HepG2 (cell line): Measurements from ENCODE around the gene EIF1. TPM values are rescaled to one million over a fixed set of nuclear protein-coding genes. Genes with fewer than 3 reads are reported as not detected.

Experiments
- ATAC-seq: fragments of 200-7000 bp; cut with Tn5 transposase; 3 replicates; pipeline ENCODE4 v1.9.1; 2020; ENCODE audit warnings: mild to moderate bottlenecking, moderate library complexity
- BruUV-seq: library from RNA; stranded (reverse); fragments of 400-500 nt; replicated peaks from 2 replicates; lab custom pipeline; 2021; lab: Mats Ljungman, UMichigan
- CTCF ChIA-PET: fragments of 300-600 bp; formaldehyde crosslinking; extraction: SDS; loops from one replicate; lab custom pipeline; 2021; ENCODE audit warnings: low total read pairs, inconsistent platforms, low intra/inter-chr PET ratio; lab: Yijun Ruan, JAX
- POLR2A ChIA-PET: fragments of 350-600 bp; sonication (Branson Sonifier 250); formaldehyde crosslinking; loops from one replicate; lab custom pipeline; 2020; ENCODE audit warnings: antibody characterized with exemption, inconsistent platforms; lab: Yijun Ruan, JAX
- DNase-seq: peaks from one replicate; pipeline ENCODE4 v3.0.0-alpha.2; 2015; ENCODE audit warnings: low spot score
- FAIRE-seq: peaks from 3 replicates; lab custom pipeline; 2011; peaks lifted over from hg19 to GRCh38; lab: Jason Lieb, UNC
- H2AFZ ChIP-seq: one replicate; pipeline ENCODE4 v1.6.1; 2011; ENCODE audit warnings: low read length, inconsistent platforms
- H3K27ac ChIP-seq: fragments of 300-600 bp; 3 replicates; pipeline ENCODE4 v1.8.0; 2011; ENCODE audit warnings: mixed run types, mild to moderate bottlenecking, mixed read lengths, low read length, inconsistent platforms; ENCODE audit not compliant: insufficient read depth; ENCODE audit errors: extremely low read length
- H3K27me3 ChIP-seq, 2 experiments: fragments of 200-600 bp in 1 of 2; 2 replicates in 1 of 2; 3 replicates in 1 of 2; pipeline versions ENCODE4 v1.6.0 to v1.8.0; 2011; ENCODE audit warnings: low read length in 2 of 2, mild to moderate bottlenecking in 2 of 2, moderate library complexity in 2 of 2, inconsistent platforms in 1 of 2; ENCODE audit not compliant: insufficient read depth in 2 of 2, control insufficient read depth in 1 of 2
- H3K36me3 ChIP-seq, 2 experiments: fragments of 200-600 bp in 1 of 2; replicated peaks in 1 of 2; 2 replicates in 1 of 2; 3 replicates in 1 of 2; pipeline versions ENCODE4 v1.5.1 to v1.8.0; 2011; ENCODE audit warnings: low read length in 2 of 2, inconsistent platforms in 1 of 2; ENCODE audit not compliant: insufficient read depth in 2 of 2, control insufficient read depth in 1 of 2
- H3K4me1 ChIP-seq: 2 replicates; pipeline ENCODE4 v1.5.1; 2012; ENCODE audit warnings: low read length, inconsistent platforms; ENCODE audit not compliant: insufficient read depth
- H3K4me2 ChIP-seq: 2 replicates; pipeline ENCODE4 v1.6.0; 2011; ENCODE audit warnings: low read depth, low read length, inconsistent platforms
- H3K4me3 ChIP-seq, 3 experiments: fragments of 200-600 bp in 1 of 3; sonication (generic), shearing (Covaris generic) in 1 of 3; replicated peaks in 1 of 3; 2 replicates each; pipeline ENCODE4 v1.5.1; 2011 to 2016; ENCODE audit warnings: low read length in 3 of 3, inconsistent platforms in 2 of 3, low read depth in 2 of 3, mild to moderate bottlenecking in 2 of 3, control low read depth in 1 of 3, mixed read lengths in 1 of 3; ENCODE audit not compliant: insufficient read depth in 1 of 3
- H3K79me2 ChIP-seq: one replicate; pipeline ENCODE4 v1.6.1; 2011; ENCODE audit warnings: low read length, inconsistent platforms; ENCODE audit not compliant: insufficient read depth
- H3K9ac ChIP-seq: 2 replicates; pipeline ENCODE4 v1.6.0; 2011; ENCODE audit warnings: mild to moderate bottlenecking, low read depth, low read length, inconsistent platforms; ENCODE audit not compliant: insufficient read depth
- H3K9me3 ChIP-seq: 2 replicates; pipeline ENCODE4 v1.5.1; 2012; ENCODE audit warnings: mild to moderate bottlenecking, low read length
- H4K20me1 ChIP-seq: 2 replicates; pipeline ENCODE4 v1.6.0; 2011; ENCODE audit warnings: inconsistent platforms, mild to moderate bottlenecking, low read length, moderate library complexity; ENCODE audit not compliant: insufficient read depth
- CBX2 ChIP-seq, 2 experiments: fragments of 200-600 bp in 1 of 2; sonication (generic); formaldehyde crosslinking in 1 of 2; IDR thresholded peaks; 2 replicates each; pipeline versions ENCODE4 v1.7.0 to v1.8.1; 2018 to 2022; ENCODE audit warnings: low read depth in 2 of 2, low read length in 1 of 2, mild to moderate bottlenecking in 1 of 2, missing genetic modification reagents in 1 of 2
- CCAR2 ChIP-seq: fragments of 200-400 bp; formaldehyde crosslinking; optimal IDR thresholded peaks from 2 replicates; pipeline ENCODE3; 2018; ENCODE audit warnings: low read depth, mild to moderate bottlenecking, low read length, moderate library complexity
- ELK4 ChIP-seq: sonication (generic); formaldehyde crosslinking; IDR thresholded peaks from 2 replicates; pipeline ENCODE4 v1.9.0; 2021; ENCODE audit warnings: missing genetic modification reagents, borderline replicate concordance
- EP300 ChIP-seq, 3 experiments: sonication (generic) in 1 of 3; formaldehyde crosslinking in 1 of 3; IDR thresholded peaks; 2 replicates each; pipeline versions ENCODE4 v1.5.1 to v1.6.1; 2011 to 2020; ENCODE audit warnings: low read depth in 2 of 3, low read length in 2 of 3, borderline replicate concordance in 1 of 3, improper control_type of control experiment in 1 of 3, mild to moderate bottlenecking in 1 of 3, missing genetic modification reagents in 1 of 3, moderate library complexity in 1 of 3
- ERF ChIP-seq: IDR thresholded peaks from 2 replicates; pipeline ENCODE4 v1.6.1; 2018; ENCODE audit warnings: missing biosample characterization, missing genetic modification reagents
- FOXK1 ChIP-seq: sonication (generic); formaldehyde crosslinking; IDR thresholded peaks from 2 replicates; pipeline ENCODE4 v1.4.0; 2020; ENCODE audit warnings: low read depth, missing genetic modification reagents, borderline replicate concordance
- KDM4B ChIP-seq: sonication (generic); formaldehyde crosslinking; IDR thresholded peaks from 2 replicates; pipeline ENCODE4 v1.4.0; 2020; ENCODE audit warnings: missing genetic modification reagents
- KLF12 ChIP-seq: sonication (generic); formaldehyde crosslinking; IDR thresholded peaks from 2 replicates; pipeline ENCODE4 v1.4.0; 2020; ENCODE audit warnings: missing genetic modification reagents, borderline replicate concordance
- NAIF1 ChIP-seq: sonication (generic); formaldehyde crosslinking; IDR thresholded peaks from 2 replicates; pipeline ENCODE4 v1.5.0; 2020; ENCODE audit warnings: mild to moderate bottlenecking, missing genetic modification reagents, borderline replicate concordance
- POLR2AphosphoS2 ChIP-seq: IDR thresholded peaks from 2 replicates; pipeline ENCODE4 v1.6.1; 2011; ENCODE audit warnings: low read depth, low read length, improper control_type of control experiment
- SAFB2 ChIP-seq: sonication (generic); formaldehyde crosslinking; IDR thresholded peaks from 2 replicates; pipeline ENCODE4 v1.5.1; 2020; ENCODE audit warnings: missing genetic modification reagents, low read depth, mild to moderate bottlenecking, borderline replicate concordance
- ZNF430 ChIP-seq: sonication (generic); formaldehyde crosslinking; IDR thresholded peaks from 2 replicates; pipeline ENCODE4 v1.9.0; 2021; ENCODE audit warnings: mild to moderate bottlenecking, missing genetic modification reagents
- ZSCAN21 ChIP-seq: sonication (generic); formaldehyde crosslinking; IDR thresholded peaks from 2 replicates; pipeline ENCODE4 v1.8.0; 2022; ENCODE audit warnings: mild to moderate bottlenecking, missing genetic modification reagents, moderate library complexity, borderline replicate concordance
- WGBS: methylation state at CpG from one replicate; pipeline ENCODE4 v1.1.6; 2017; ENCODE audit warnings: low lambda C conversion rate; 5-methylcytosine and 5-hydroxymethylcytosine counted together
- in situ Hi-C: cut with HindIII; loops from 2 replicates; pipeline ENCODE4 v1.10.0; 2017; ENCODE audit warnings: low pct_unique_long_range_greater_than_20kb; ENCODE audit not compliant: extremely low pct_ligation_motif_present
- intact Hi-C: fragments of 100-400 bp; cut with micrococcal nuclease; formaldehyde crosslinking; loops from one replicate; pipeline ENCODE4 v1.10.0; 2022; ENCODE audit not compliant: unreplicated experiment
- polyA plus RNA-seq, 8 experiments: library from polyadenylated mRNA; depleted of rRNA in 3 of 8; stranded (reverse) in 7 of 8; unstranded in 1 of 8; fragments of >200 nt; fragmentation: Illumina TruSeq in 4 of 8; extraction: Trizol in 4 of 8; gene quantifications; 2 replicates each; pipeline versions ENCODE4 v1.2.1 to v1.2.3, GENCODE V29; 2011 to 2016; ENCODE audit warnings: low read depth in 4 of 8, missing spikeins in 1 of 8, mixed read lengths in 1 of 8; ENCODE audit not compliant: insufficient read depth in 1 of 8
- total RNA-seq, 5 experiments: library from RNA; depleted of rRNA; stranded (reverse); fragments of >200 nt; fragmentation: Illumina TruSeq; extraction: Trizol; gene quantifications; 2 replicates each; pipeline ENCODE4 v1.2.3, GENCODE V29; 2016; ENCODE audit warnings: low read depth in 1 of 5
- TF ChIP-seq, protein P1 (sequence below): sonication (generic); formaldehyde crosslinking; IDR thresholded peaks from 2 replicates; pipeline ENCODE4 v1.4.0; 2020; ENCODE audit warnings: mild to moderate bottlenecking, missing genetic modification reagents
- TF ChIP-seq, protein P2 (sequence below): sonication (generic); formaldehyde crosslinking; IDR thresholded peaks from 2 replicates; pipeline ENCODE4 v1.5.0; 2020; ENCODE audit warnings: mild to moderate bottlenecking, missing genetic modification reagents, moderate library complexity

Gene EIF1
- total and polyA plus RNA-seq, 2 of the 13 experiments (the other 11 are each of a cell fraction or from before 2014, with no cell fraction given) = 147 to 517 TPM

DNA sequence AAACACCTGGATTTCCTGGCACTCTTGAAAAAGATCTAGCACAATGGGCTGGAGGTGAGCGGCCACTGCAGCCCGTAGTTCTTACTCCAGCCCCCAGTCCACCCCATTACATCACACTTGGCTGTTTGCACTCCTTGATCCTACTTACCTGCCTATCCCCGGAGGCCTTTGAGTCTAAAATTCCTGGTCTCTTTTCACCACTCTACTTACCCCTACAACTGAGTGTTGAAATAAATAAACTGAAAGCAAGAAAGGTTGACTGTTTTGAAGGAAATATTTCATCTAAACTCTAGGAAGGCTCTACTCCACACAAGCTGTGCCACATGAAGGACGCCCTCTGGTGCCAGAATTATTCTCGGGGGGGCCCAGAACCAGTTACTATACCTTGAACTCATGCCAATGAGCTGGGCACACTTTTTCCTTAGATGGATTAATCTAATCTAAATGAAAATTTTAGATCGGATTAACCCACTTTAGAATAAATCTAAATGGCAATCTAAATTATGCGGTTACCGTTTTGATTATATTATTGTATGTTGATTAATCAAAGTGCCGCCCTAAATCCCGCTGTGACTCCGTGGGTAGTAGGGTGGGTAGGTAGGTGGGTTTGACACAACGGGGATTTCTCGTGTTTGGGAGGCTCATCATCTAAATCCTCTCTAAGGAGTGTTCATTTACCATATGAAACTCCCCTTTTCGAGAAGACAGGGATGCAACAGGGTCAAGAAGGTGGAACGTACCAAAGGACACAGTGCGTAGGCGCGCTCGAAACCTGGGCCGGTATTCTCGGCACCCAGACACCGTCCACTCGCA is 651 bp upstream of the EIF1 start (continued):
- TF ChIP-seq FOXK1 (CRISPR knock-in tag) (peak; percentile 20; the same call in 1 of the 2 replicates), NAIF1 (CRISPR knock-in tag) (0 out of 2 replicates have a peak, but pooled peaks have one; percentile 47), CBX2 (IDR thresholded peaks at IDR 0.05; ENCODE audit: low read depth, low read length) (no peak), CBX2 (CRISPR knock-in tag; IDR thresholded peaks at IDR 0.05; ENCODE audit: low read depth) (no peak), EP300 (IDR thresholded peaks at IDR 0.05; ENCODE audit: low read depth in 2 of 2, low read length in 2 of 2) (peak in 1 of 2 experiments; percentile 15; a peak in 1 of 4 replicates), EP300 (CRISPR knock-in tag; IDR thresholded peaks at IDR 0.05; ENCODE audit: borderline replicate concordance) (0 out of 2 replicates have a peak, but pooled peaks have one; percentile 8), SAFB2 (CRISPR knock-in tag) (0 out of 2 replicates have a peak, but pooled peaks have one; percentile 7), ZNF430 (CRISPR knock-in tag) (no peak), CCAR2 (peak; percentile 41)
- TF ChIP-seq, all 625 proteins: peak for 78

DNA sequence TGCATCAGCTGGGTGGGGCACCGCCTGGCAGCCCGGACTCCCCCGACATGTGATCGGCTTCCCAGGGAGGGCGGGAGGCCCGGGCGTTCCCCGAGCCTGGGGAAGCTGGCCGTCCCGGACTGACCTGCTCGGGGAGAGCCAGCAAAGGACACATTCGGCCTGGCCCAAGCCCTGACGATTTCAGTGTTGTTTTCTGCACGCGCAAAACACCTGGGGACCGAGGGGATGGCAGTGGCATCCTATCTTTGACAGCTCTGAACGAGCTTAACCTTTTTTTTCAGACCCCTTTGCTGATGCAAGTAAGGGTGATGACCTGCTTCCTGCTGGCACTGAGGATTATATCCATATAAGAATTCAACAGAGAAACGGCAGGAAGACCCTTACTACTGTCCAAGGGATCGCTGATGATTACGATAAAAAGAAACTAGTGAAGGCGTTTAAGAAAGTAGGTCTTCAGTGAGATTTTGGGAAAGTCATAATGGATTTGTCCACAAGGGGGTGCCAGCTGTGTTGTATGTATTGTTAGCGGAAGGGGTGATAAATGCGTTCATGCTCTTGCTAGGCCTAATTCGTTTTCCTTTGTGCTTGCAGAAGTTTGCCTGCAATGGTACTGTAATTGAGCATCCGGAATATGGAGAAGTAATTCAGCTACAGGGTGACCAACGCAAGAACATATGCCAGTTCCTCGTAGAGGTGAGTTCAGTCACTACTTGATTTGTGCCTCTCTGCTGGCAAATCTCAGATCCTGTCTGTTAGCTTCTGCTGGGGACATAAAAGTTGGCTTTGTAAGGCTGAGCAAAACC is 1.0 kb downstream of the EIF1 start:
- CTCF ChIA-PET = interaction anchor here (1.3 kb wide), 1 partner anchor 23 kb away, joined by 3 read pairs; no protein-coding TSS in a partner anchor
- no peak for TF ChIP-seq ELK4 (CRISPR knock-in tag)
- TF ChIP-seq ZSCAN21 (CRISPR knock-in tag) = peak; percentile 7; the same call in 1 of the 2 replicates
- TF ChIP-seq KLF12 (CRISPR knock-in tag) = no peak
- TF ChIP-seq ERF (CRISPR knock-in tag) = no peak
- TF ChIP-seq KDM4B = peak; percentile 73; the same call in 1 of the 2 replicates
- TF ChIP-seq, protein P1, sequence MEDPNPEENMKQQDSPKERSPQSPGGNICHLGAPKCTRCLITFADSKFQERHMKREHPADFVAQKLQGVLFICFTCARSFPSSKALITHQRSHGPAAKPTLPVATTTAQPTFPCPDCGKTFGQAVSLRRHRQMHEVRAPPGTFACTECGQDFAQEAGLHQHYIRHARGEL (CRISPR knock-in tag) = 0 out of 2 replicates have a peak, but pooled peaks have one; percentile 20
- TF ChIP-seq, protein P2, sequence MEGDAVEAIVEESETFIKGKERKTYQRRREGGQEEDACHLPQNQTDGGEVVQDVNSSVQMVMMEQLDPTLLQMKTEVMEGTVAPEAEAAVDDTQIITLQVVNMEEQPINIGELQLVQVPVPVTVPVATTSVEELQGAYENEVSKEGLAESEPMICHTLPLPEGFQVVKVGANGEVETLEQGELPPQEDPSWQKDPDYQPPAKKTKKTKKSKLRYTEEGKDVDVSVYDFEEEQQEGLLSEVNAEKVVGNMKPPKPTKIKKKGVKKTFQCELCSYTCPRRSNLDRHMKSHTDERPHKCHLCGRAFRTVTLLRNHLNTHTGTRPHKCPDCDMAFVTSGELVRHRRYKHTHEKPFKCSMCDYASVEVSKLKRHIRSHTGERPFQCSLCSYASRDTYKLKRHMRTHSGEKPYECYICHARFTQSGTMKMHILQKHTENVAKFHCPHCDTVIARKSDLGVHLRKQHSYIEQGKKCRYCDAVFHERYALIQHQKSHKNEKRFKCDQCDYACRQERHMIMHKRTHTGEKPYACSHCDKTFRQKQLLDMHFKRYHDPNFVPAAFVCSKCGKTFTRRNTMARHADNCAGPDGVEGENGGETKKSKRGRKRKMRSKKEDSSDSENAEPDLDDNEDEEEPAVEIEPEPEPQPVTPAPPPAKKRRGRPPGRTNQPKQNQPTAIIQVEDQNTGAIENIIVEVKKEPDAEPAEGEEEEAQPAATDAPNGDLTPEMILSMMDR = peak; percentile 73
- TF ChIP-seq POLR2AphosphoS2 = 0 out of 2 replicates have a peak, but pooled peaks have one; percentile 81

More for the DNA sequence above, 1.0 kb downstream of the EIF1 start:
- POLR2A ChIA-PET = interaction anchor here (0.6 to 6.6 kb wide), 45 partner anchors 8 to 1471 kb away, joined by 3 to 443 read pairs (median 6); partner anchors contain the start of genes ACLY, CNP, FKBP10 and GAST
- Histone ChIP-seq H3K4me2 (peak overlapping the region; percentile 99), H3K9ac (peak overlapping the region; percentile 100), H3K9me3 (no peaks in the 10 kb centered on the region), H4K20me1 (peaks cover 39% of the 10 kb centered on the region), H3K36me3 (peaks cover 22 to 41% of the 10 kb centered on the region in 2 experiments), H2AFZ (no peak overlapping the region), H3K4me1 (peaks cover 29% of the 10 kb centered on the region), H3K4me3 (peak overlapping the region; percentile 81 to 99 (median 88)), H3K79me2 (peaks cover 18% of the 10 kb centered on the region), H3K27ac (peak overlapping the region; percentile 99), H3K27me3 (no peaks in the 10 kb centered on the region; a peak in 2 of 5 replicates)
- DNase-seq (peak; percentile 69), ATAC-seq (no peak), FAIRE-seq (peak; percentile 42)
- BruUV-seq = no TSS peak
- WGBS = 2% methylated on average over 24 of the region's 27 CpGs
- intact Hi-C loops = no loop called here
- in situ Hi-C loops = no loop called here
